Hippocampal formation (tissue), 2 donors: ENCODE data around the gene OTUD5.
A peak's percentile ranks its signal among the peaks of the same experiment; 100 is the strongest.

Experiments used
- DNase-seq, 2 donors: peaks; one replicate each; lab custom pipeline; 2025; lab: John Stamatoyannopoulos, UW

The OTUD5 gene

GRCh38 chrX:48937054-48937907 is 20.1 kb downstream of the OTUD5 start:
- DNase-seq = no peak

GRCh38 chrX:48936429-48937053 is 20.9 kb downstream of the OTUD5 start:
- no peak for DNase-seq

DNA sequence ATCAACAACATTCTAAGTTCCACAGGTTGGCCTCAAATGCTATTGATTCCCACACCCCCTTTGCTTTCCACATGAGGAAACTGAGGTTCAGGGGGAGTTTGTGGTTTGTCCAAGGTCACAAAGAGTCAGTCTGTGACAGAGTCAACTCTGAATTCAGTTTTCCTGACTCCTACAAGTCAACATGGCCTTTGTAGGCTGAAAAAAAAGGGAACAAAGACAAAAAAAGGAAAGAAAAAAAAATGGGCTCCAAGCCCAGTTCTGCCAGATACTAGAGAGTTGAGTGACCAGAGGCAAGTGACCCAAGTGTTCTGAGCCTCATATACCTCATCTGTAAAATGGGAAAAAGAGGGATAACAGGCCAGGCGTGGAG is 22.1 kb downstream of the OTUD5 start:
- no peak for DNase-seq

- DNase-seq = no peak
Observed at GRCh38 chrX:48934581-48935300, 22.7 kb downstream of the OTUD5 start.

DNA sequence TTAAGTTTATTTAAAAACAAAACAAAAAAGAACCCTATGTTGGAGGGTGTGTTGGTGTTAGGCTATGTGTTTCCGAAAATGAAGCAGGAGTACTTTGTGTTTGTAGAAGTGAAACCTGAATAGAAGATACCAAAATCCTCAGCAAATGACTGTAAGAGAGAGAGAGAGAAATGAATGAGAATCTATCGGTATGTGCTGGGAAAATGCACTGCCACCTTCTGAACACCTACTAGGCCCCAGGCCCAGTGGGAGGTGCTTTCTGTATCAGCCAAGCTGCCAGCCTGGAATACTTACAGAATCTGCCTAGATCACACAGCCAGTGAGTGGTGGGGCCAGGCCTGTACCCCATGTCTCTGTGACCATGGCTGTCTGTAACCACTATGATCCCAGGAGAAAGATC is 23.6 kb downstream of the OTUD5 start:
- no peak for DNase-seq

DNA sequence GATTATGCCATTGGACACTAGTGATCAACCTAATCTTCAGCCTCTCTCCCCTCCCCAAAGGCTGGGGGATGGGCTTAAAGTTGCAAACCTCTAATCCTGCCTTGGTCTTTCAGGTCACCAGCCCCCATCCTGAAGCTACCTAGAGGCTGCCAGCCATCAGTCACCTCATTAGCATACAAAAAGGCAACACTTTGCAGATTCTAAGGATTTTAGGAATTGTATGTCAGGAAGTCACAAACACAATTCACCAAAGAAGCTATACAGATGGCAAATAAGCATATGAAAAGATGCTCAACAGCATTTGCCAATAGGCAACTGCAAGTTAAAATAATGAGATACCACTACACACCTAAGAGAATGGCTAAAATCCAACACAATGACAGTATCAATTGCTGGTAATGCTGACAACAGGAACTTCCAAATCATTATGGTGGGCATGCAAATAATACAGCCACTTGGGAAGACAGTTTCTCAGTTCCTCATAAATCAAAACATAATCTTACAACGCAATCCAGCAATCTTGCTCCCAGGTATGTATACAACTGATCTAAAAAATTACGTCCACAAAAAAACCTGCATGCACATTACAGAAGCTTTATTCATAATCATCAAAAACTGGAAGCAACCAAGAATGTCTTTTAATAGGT is 29.5 kb downstream of the OTUD5 start:
- no peak for DNase-seq

DNA sequence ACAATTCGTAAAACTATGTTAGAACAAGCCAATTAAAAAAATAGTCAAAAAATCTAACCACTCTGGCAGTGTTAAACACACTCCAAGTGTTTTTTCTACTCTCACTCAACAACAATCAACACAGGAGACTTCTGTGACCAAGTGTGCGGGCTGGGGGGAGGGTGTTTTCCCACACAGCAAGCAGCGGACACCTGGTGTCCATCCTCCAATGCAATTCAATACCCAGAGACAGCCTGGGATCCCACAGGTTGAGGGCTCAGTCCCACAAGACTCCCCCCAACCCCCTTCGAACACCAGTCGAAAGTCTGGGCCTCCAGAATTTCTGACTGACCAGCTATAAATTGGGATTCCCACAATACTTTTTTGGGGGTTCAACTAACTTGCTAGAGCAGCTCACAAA is 30.3 kb downstream of the OTUD5 start:
- DNase-seq = no peak

DNA sequence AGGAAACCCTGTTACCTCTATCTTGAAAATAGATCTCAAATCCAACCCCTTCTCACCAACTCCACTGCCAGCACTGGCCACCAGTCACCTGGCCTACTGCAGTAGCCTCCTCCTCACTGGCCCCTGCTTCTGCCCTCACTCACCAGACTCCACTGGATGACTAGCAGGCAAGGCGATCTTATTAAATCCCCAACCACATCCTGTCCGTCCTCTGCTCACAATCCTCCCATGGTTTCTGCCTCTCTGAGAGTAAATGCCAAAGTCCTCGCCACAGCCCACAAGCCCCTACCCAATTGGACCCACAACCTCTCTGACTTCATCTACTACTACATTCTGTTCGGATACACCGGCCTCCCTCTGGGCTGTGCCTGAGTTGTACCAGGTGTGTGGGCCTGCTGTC is 33.1 kb downstream of the OTUD5 start:
- no peak for DNase-seq

DNA sequence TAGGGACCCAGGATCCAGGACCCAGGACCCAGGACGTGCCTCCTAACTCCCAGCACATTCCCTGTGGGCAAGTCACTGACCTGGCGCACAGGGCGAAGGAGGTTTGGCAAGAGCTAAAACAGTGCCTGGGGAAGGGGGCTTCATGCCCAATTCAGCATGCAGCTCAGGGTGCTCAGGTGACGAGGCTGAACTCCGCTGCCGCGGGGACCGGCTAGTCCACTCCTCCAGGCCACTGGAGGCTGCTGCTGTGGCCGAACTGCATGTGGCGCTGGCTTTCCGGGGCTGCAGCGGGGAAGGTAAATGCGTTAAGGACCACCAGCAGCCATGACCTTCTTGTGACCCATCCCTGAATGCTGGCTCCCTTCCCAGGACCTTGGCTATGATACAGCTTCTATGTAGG is 33.6 kb downstream of the OTUD5 start:
- DNase-seq = no peak

DNA sequence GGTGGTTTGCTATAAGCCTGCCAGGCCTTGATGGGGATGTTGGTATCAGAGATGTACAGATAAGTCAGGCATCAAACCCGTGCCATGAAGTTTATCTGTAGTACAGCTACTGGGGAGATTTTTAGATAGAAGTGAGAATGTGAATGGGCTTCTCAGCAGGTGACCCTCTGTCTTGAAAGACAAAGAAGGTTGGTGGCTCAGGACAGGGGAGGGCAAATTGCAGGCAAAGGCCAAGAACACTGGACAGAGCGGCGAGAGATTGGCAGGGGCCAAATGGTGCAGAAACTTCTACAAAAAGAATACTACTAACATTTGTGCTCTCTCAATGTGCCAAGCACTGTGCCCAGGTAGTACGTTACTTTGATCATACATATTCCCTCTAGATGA is 36.7 kb downstream of the OTUD5 start:
- DNase-seq = no peak

GRCh38 chrX:48919947-48920717 is 37.3 kb downstream of the OTUD5 start:
- no peak for DNase-seq

DNA sequence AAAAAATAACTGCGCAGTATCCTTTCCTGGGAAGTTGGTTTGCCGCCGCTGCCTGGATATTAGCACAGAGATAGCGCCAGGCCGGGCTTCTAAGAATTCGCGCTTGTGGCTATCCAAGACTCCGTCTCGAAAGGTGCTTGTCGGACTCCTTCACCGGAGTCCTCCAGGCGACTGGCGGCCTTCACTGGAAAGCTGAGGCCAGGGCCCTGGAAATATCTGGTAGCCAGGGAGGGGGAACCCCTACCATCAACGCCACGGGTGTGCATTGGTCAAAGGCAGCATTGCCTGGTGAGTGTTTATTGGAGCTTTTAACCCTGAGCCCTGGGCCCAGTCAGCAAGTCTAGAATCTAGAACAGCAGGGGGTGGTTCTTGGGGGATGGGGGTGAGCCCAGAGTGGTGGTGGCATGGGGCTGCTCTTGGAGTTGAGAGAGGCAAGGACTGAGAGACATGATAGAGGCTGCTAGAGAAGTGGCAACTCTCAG is 38.0 kb downstream of the OTUD5 start:
- DNase-seq = no peak

GRCh38 chrX:48918643-48919340 is 38.6 kb downstream of the OTUD5 start, which contains the start of gene PIM2:
Gene PIM2, minus strand, starts transcription at chrX:48919024. Its CDS starts 190 bp downstream, at chrX:48918834.
- DNase-seq = peak; percentile 66

GRCh38 chrX:48918301-48918642 is 39.1 kb downstream of the OTUD5 start:
- DNase-seq = no peak

DNA sequence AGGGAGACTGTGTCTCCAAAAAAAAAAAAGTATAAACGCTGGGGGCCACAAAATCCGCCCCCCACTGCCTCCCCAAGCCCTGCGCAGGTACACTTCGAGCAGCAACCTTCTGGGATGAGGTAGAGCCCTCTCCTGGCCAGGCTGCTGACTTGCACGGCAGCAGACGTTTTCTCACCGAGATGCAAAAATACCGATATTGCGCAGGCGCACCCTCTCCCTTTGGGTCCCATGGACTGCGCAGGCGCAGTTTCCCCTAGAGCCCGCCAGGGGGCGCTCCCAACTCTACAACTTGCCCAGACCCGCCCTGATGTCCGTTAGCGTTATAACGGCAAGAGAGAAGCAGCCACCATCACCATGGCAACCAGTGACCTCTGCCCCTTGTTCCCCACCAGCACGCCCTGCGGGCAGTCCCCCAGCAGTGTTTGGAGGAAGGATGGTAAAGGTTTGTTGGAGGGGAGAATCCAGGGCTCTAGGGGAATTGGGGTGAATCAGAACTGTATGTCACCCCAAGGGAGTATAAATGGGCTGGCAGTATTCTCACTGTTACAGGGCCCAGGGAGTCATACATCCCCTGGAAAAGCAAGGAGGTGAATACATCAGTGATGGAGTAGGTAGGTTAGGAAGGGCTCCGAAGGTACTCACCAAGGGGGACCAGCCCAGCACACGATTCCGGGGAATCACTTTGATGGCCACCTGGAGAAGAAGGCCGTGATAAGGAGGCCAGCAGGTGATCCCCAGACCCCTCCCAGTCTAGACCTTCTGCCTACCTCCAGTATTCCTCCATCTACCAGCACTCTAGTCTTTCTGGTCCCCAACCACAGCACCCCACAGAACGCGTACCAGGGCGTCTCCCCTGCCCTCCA is 40.0 kb downstream of the OTUD5 start:
- DNase-seq = peak; percentile 69 to 71

- DNase-seq = no peak
Observed at GRCh38 chrX:48914593-48915493, 42.6 kb downstream of the OTUD5 start.

DNA sequence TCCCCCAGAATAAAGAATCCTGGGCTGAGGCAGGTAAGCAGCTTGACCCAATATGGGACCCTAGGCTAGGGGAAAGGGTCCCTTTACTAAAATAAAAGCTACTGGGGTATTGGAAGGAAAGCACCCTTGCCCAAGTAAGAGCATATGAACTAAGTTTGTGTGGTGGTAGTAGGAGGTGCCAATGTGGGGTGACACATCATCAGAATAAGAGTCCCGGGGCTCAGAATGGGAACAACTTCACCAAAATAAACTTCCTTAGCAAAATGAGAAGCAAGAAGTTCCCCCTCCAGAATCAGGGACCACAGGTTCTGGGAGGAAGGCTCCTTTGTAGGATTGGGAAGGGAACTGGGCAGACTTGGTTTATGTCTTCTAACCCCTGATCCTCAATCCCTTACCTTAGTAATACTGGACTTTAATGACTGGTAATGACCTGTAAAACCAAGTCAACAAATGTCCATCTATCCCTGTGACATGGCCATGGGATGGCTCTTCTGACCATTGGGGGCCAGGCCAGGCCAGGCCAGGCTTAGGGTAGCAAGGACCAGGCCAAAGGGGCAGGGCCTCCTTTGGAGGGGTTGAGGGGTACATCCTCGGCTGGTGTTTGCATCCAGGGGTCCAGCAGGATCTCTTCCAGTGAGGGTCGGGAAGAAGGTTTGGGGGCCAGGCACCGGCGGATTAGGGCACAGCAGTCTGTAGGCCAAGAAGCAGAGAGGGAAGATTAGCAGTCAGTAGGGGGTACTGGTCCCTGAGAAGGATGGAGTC is 43.6 kb downstream of the OTUD5 start:
- DNase-seq = no peak
